HepG2 (cell line): Measurements from ENCODE around the gene ARL14EP. TPM values are rescaled to one million over a fixed set of nuclear protein-coding genes. Genes with fewer than 3 reads are reported as not detected.

Source experiments
- ATAC-seq: fragments of 200-7000 bp; cut with Tn5 transposase; 3 replicates; pipeline ENCODE4 v1.9.1; 2020; ENCODE audit warnings: mild to moderate bottlenecking, moderate library complexity
- BruUV-seq: library from RNA; stranded (reverse); fragments of 400-500 nt; replicated peaks from 2 replicates; lab custom pipeline; 2021; lab: Mats Ljungman, UMichigan
- CTCF ChIA-PET: fragments of 300-600 bp; formaldehyde crosslinking; extraction: SDS; loops from one replicate; lab custom pipeline; 2021; ENCODE audit warnings: low total read pairs, inconsistent platforms, low intra/inter-chr PET ratio; lab: Yijun Ruan, JAX
- POLR2A ChIA-PET: fragments of 350-600 bp; sonication (Branson Sonifier 250); formaldehyde crosslinking; loops from one replicate; lab custom pipeline; 2020; ENCODE audit warnings: antibody characterized with exemption, inconsistent platforms; lab: Yijun Ruan, JAX
- DNase-seq: peaks from one replicate; pipeline ENCODE4 v3.0.0-alpha.2; 2015; ENCODE audit warnings: low spot score
- FAIRE-seq: peaks from 3 replicates; lab custom pipeline; 2011; peaks lifted over from hg19 to GRCh38; lab: Jason Lieb, UNC
- H2AFZ ChIP-seq: one replicate; pipeline ENCODE4 v1.6.1; 2011; ENCODE audit warnings: low read length, inconsistent platforms
- H3K27ac ChIP-seq: fragments of 300-600 bp; 3 replicates; pipeline ENCODE4 v1.8.0; 2011; ENCODE audit warnings: mixed run types, mild to moderate bottlenecking, mixed read lengths, low read length, inconsistent platforms; ENCODE audit not compliant: insufficient read depth; ENCODE audit errors: extremely low read length
- H3K27me3 ChIP-seq, 2 experiments: fragments of 200-600 bp in 1 of 2; 2 replicates in 1 of 2; 3 replicates in 1 of 2; pipeline versions ENCODE4 v1.6.0 to v1.8.0; 2011; ENCODE audit warnings: low read length in 2 of 2, mild to moderate bottlenecking in 2 of 2, moderate library complexity in 2 of 2, inconsistent platforms in 1 of 2; ENCODE audit not compliant: insufficient read depth in 2 of 2, control insufficient read depth in 1 of 2
- H3K36me3 ChIP-seq, 2 experiments: fragments of 200-600 bp in 1 of 2; replicated peaks in 1 of 2; 2 replicates in 1 of 2; 3 replicates in 1 of 2; pipeline versions ENCODE4 v1.5.1 to v1.8.0; 2011; ENCODE audit warnings: low read length in 2 of 2, inconsistent platforms in 1 of 2; ENCODE audit not compliant: insufficient read depth in 2 of 2, control insufficient read depth in 1 of 2
- H3K4me1 ChIP-seq: 2 replicates; pipeline ENCODE4 v1.5.1; 2012; ENCODE audit warnings: low read length, inconsistent platforms; ENCODE audit not compliant: insufficient read depth
- H3K4me2 ChIP-seq: 2 replicates; pipeline ENCODE4 v1.6.0; 2011; ENCODE audit warnings: low read depth, low read length, inconsistent platforms
- H3K4me3 ChIP-seq, 3 experiments: fragments of 200-600 bp in 1 of 3; sonication (generic), shearing (Covaris generic) in 1 of 3; replicated peaks in 1 of 3; 2 replicates each; pipeline ENCODE4 v1.5.1; 2011 to 2016; ENCODE audit warnings: low read length in 3 of 3, inconsistent platforms in 2 of 3, low read depth in 2 of 3, mild to moderate bottlenecking in 2 of 3, control low read depth in 1 of 3, mixed read lengths in 1 of 3; ENCODE audit not compliant: insufficient read depth in 1 of 3
- H3K79me2 ChIP-seq: one replicate; pipeline ENCODE4 v1.6.1; 2011; ENCODE audit warnings: low read length, inconsistent platforms; ENCODE audit not compliant: insufficient read depth
- H3K9ac ChIP-seq: 2 replicates; pipeline ENCODE4 v1.6.0; 2011; ENCODE audit warnings: mild to moderate bottlenecking, low read depth, low read length, inconsistent platforms; ENCODE audit not compliant: insufficient read depth
- H3K9me3 ChIP-seq: 2 replicates; pipeline ENCODE4 v1.5.1; 2012; ENCODE audit warnings: mild to moderate bottlenecking, low read length
- H4K20me1 ChIP-seq: 2 replicates; pipeline ENCODE4 v1.6.0; 2011; ENCODE audit warnings: inconsistent platforms, mild to moderate bottlenecking, low read length, moderate library complexity; ENCODE audit not compliant: insufficient read depth
- GLI4 ChIP-seq: sonication (generic); formaldehyde crosslinking; IDR thresholded peaks from 2 replicates; pipeline ENCODE4 v1.5.1; 2020; ENCODE audit warnings: missing genetic modification reagents, mild to moderate bottlenecking, moderate library complexity, borderline replicate concordance
- MBD4 ChIP-seq: IDR thresholded peaks from 2 replicates; pipeline ENCODE4 v1.6.1; 2012; ENCODE audit warnings: low read length, inconsistent platforms, borderline replicate concordance
- MTF1 ChIP-seq: sonication (generic); formaldehyde crosslinking; IDR thresholded peaks from 2 replicates; pipeline ENCODE4 v1.5.0; 2020; ENCODE audit warnings: missing genetic modification reagents
- NFAT5 ChIP-seq: sonication (generic); formaldehyde crosslinking; IDR thresholded peaks from 2 replicates; pipeline ENCODE4 v1.4.0; 2020; ENCODE audit warnings: missing genetic modification reagents
- PHF20 ChIP-seq: sonication (generic); formaldehyde crosslinking; IDR thresholded peaks from 2 replicates; pipeline ENCODE4 v1.5.0; 2020; ENCODE audit warnings: mild to moderate bottlenecking, missing genetic modification reagents
- SRSF4 ChIP-seq: fragments of 200-400 bp; formaldehyde crosslinking; IDR thresholded peaks from one replicate; pipeline ENCODE4 v1.6.1; 2018; ENCODE audit warnings: mild to moderate bottlenecking, low read depth, low read length, moderate library complexity; ENCODE audit not compliant: poor library complexity, severe bottlenecking
- THAP8 ChIP-seq: sonication (generic); formaldehyde crosslinking; IDR thresholded peaks from 2 replicates; pipeline ENCODE4 v1.5.1; 2020; ENCODE audit warnings: missing genetic modification reagents, mild to moderate bottlenecking, borderline replicate concordance
- USF2 ChIP-seq, 2 experiments: sonication (generic) in 1 of 2; formaldehyde crosslinking in 1 of 2; IDR thresholded peaks; 2 replicates each; pipeline versions ENCODE4 v1.5.1 to v1.6.1; 2011 to 2020; ENCODE audit warnings: borderline replicate concordance in 1 of 2, low read depth in 1 of 2, low read length in 1 of 2, mild to moderate bottlenecking in 1 of 2, missing genetic modification reagents in 1 of 2, moderate library complexity in 1 of 2
- ZFP1 ChIP-seq: IDR thresholded peaks from 2 replicates; pipeline ENCODE4 v1.6.1; 2016
- ZNF431 ChIP-seq: sonication (generic); formaldehyde crosslinking; IDR thresholded peaks from 2 replicates; pipeline ENCODE4 v1.9.0; 2022; ENCODE audit warnings: missing genetic modification reagents, low read depth, mild to moderate bottlenecking, borderline replicate concordance
- ZNF460 ChIP-seq: sonication (generic); formaldehyde crosslinking; IDR thresholded peaks from 2 replicates; pipeline ENCODE4 v1.5.1; 2020; ENCODE audit warnings: missing genetic modification reagents, mild to moderate bottlenecking, borderline replicate concordance
- ZNF589 ChIP-seq: sonication (generic); formaldehyde crosslinking; conservative IDR thresholded peaks from 2 replicates; pipeline ENCODE4 v1.8.0; 2022; ENCODE audit warnings: mild to moderate bottlenecking, moderate library complexity, missing genetic modification reagents
- ZNF672 ChIP-seq: sonication (generic); formaldehyde crosslinking; IDR thresholded peaks from 2 replicates; pipeline ENCODE4 v1.8.1; 2022; ENCODE audit warnings: missing genetic modification reagents
- in situ Hi-C: cut with HindIII; loops from 2 replicates; pipeline ENCODE4 v1.10.0; 2017; ENCODE audit warnings: low pct_unique_long_range_greater_than_20kb; ENCODE audit not compliant: extremely low pct_ligation_motif_present
- intact Hi-C: fragments of 100-400 bp; cut with micrococcal nuclease; formaldehyde crosslinking; loops from one replicate; pipeline ENCODE4 v1.10.0; 2022; ENCODE audit not compliant: unreplicated experiment
- polyA plus RNA-seq, 8 experiments: library from polyadenylated mRNA; depleted of rRNA in 3 of 8; stranded (reverse) in 7 of 8; unstranded in 1 of 8; fragments of >200 nt; fragmentation: Illumina TruSeq in 4 of 8; extraction: Trizol in 4 of 8; gene quantifications; 2 replicates each; pipeline versions ENCODE4 v1.2.1 to v1.2.3, GENCODE V29; 2011 to 2016; ENCODE audit warnings: low read depth in 4 of 8, missing spikeins in 1 of 8, mixed read lengths in 1 of 8; ENCODE audit not compliant: insufficient read depth in 1 of 8
- total RNA-seq, 5 experiments: library from RNA; depleted of rRNA; stranded (reverse); fragments of >200 nt; fragmentation: Illumina TruSeq; extraction: Trizol; gene quantifications; 2 replicates each; pipeline ENCODE4 v1.2.3, GENCODE V29; 2016; ENCODE audit warnings: low read depth in 1 of 5
- TF ChIP-seq, protein P1 (sequence below): sonication (generic); formaldehyde crosslinking; IDR thresholded peaks from 2 replicates; pipeline ENCODE4 v1.8.1; 2023; ENCODE audit warnings: mild to moderate bottlenecking, missing genetic modification reagents
- TF ChIP-seq, protein P2 (sequence below): sonication (generic); formaldehyde crosslinking; IDR thresholded peaks from 2 replicates; pipeline ENCODE4 v1.4.0; 2020; ENCODE audit warnings: missing genetic modification reagents

Gene ARL14EP
- total and polyA plus RNA-seq, 2 of the 13 experiments (the other 11 are each of a cell fraction or from before 2014, with no cell fraction given) = 9.8 to 15.4 TPM

DNA sequence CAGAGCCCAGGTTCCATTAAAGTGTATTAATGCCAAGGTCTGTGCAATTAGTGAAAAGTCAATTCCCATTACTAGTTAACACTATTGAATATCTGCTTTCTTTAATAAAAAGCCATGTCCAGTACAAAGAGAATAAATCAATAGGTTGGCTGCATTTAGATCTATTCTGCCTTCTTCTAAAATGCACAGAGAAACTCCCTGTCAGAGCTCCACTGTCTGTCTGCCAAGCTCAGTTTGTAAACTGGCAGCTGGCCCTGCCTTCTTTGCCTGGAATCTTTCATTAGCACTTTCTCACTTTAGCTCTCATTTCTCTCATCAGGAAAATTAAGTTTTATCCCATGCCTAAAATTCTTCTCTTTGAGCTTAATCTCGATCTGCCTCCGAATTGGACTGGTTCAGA is 35.6 kb downstream of the ARL14EP start (continued):
- TF ChIP-seq ZNF460 (CRISPR knock-in tag) = no peak
- no peak for TF ChIP-seq MTF1 (CRISPR knock-in tag)
- TF ChIP-seq SRSF4 = no peak
- TF ChIP-seq, protein P1, sequence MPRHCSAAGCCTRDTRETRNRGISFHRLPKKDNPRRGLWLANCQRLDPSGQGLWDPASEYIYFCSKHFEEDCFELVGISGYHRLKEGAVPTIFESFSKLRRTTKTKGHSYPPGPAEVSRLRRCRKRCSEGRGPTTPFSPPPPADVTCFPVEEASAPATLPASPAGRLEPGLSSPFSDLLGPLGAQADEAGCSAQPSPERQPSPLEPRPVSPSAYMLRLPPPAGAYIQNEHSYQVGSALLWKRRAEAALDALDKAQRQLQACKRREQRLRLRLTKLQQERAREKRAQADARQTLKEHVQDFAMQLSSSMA = no peak
- TF ChIP-seq GLI4 = no peak
- no peak for TF ChIP-seq NFAT5 (CRISPR knock-in tag)
- TF ChIP-seq ZFP1 = no peak

DNA sequence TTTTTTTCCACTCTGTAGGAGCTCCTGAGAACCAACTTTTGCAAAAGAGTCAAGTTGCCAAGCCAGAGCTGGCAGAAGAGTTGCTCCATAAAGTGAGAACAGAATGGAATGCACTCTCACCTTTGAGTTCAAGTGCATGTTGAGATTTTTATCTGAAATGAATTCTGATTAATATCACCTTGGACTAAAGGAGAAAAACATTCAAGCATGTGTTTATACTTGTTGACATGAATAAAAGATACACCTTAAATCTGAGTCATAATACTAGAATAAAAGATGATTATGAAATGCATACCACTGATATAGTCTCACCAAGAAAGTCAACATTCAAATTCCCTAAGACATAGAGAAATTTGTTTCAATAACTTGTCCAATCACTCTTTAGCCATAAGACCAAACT is 37.8 kb downstream of the ARL14EP start:
- in situ Hi-C loops (no loop called here), intact Hi-C loops (no loop called here)
- H3K4me2 ChIP-seq = no peak overlapping the region
- H3K27me3 ChIP-seq = no peaks in the 10 kb centered on the region; a peak in 1 of 5 replicates
- no peaks in the 10 kb centered on the region for H3K36me3 ChIP-seq
- H3K27ac ChIP-seq = no peak overlapping the region
- CTCF ChIA-PET = no interaction called here
- H3K4me1 ChIP-seq = no peaks in the 10 kb centered on the region
- no peaks in the 10 kb centered on the region for H3K9me3 ChIP-seq
- no peak overlapping the region for H3K9ac ChIP-seq
- ATAC-seq (no peak), FAIRE-seq (no peak), DNase-seq (no peak)
- H4K20me1 ChIP-seq = no peaks in the 10 kb centered on the region
- BruUV-seq = no TSS peak
- POLR2A ChIA-PET = no interaction called here
- no peak overlapping the region for H2AFZ ChIP-seq
- no peaks in the 10 kb centered on the region for H3K79me2 ChIP-seq
- no peak overlapping the region for H3K4me3 ChIP-seq
- TF ChIP-seq ZNF589 (CRISPR knock-in tag) (no peak), ZNF431 (CRISPR knock-in tag) (no peak), ZNF672 (no peak), THAP8 (CRISPR knock-in tag) (no peak), PHF20 (CRISPR knock-in tag) (no peak), USF2 (IDR thresholded peaks at IDR 0.05; ENCODE audit: low read depth, low read length) (no peak), USF2 (CRISPR knock-in tag; IDR thresholded peaks at IDR 0.05; ENCODE audit: borderline replicate concordance) (no peak), MBD4 (no peak)
- TF ChIP-seq, protein P2, sequence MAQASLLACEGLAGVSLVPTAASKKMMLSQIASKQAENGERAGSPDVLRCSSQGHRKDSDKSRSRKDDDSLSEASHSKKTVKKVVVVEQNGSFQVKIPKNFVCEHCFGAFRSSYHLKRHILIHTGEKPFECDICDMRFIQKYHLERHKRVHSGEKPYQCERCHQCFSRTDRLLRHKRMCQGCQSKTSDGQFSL (CRISPR knock-in tag) = no peak
